HPDE6-E6E7 (cell line): ENCODE measurements around the gene TXNDC2.
"Not testable (repeated sequence)": the region's sequence is repeated elsewhere in the genome, so short reads cannot be mapped to it uniquely, and the experiment has no call there.

Source experiments
- DNase-seq: peaks from one replicate; pipeline ENCODE4 v3.0.0; 2011; ENCODE audit warnings: missing footprints; ENCODE audit errors: extremely low spot score

TXNDC2 gene

DNA sequence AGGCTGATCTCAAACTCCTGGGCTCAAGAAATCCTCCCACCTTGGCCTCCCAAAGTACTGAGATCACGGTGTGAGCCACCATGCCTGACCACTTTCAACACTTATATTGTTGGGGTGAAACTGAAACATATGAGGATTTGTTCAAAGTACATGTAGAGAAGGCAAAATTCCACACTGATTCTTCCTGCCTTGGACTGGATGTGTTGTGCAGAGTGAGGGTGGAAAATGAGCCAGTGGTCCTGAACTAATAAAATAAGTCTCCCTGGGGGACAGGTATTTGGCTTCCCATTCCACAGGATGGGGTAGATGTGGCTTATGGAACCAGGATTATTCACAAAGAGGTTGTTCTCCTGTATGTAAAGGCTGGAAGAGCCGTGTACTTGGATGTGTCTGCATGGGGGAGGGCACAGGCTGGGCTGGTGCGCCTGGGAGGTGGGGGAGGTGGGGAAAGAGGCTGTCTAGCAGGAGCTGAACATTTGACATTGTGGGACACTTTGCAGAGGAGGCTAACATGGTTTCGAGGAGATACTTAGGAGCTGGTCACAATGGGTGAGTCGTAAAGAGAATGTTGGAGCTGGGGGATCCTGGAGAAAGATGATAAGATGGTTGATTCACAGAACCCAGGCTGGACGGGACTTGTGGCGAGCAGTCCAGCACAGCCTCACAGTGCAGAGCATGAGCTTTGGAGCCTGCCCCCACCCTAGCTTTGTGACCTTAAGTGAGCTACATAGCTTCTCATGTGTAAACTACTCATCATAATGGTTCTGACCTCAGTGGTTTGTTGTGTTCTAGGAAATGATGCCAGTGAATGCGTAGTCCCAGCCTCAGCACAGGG is at the start of gene TXNDC2:
TSS of gene TXNDC2 (plus strand) at position 804 of the 835 bp plus-strand sequence. CDS start 708 bp downstream, outside the sequence.
- DNase-seq: no peak

DNA sequence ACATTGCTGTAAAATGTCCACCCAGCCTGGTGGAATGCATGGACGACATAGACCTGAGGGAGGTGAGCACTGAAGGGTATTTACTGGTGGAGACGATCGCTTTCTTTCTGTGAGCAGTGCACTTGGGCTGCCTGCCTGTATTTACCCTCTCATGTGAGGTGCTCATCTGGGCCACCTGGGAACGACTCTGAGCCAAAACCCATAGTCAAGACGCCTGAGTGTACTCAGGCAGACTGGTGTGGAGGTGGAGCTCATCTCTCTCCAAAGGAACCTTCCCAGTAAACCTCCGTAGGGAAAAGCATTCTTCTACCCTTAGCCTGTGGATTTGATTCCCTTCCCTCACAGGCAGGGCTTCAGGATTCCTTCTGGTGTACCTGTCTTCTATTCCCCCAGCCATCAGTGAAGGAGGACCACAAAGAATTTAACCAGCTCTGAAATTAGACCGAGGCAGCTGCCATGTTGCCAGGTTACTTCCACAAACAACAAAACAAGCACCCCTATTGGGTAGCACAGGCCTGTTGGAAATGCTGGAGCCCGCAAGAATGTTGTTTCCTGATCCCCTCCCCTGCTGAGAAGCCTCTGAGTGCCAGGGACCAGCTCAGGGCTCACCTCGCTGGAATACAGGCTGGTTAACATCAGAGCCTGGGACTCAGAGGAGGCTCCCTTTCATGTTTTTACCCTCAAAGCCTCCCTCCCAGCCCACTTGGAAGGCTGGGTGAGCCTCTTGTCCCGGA is 47.5 kb upstream of the TXNDC2 start:
- no peak for DNase-seq

DNA sequence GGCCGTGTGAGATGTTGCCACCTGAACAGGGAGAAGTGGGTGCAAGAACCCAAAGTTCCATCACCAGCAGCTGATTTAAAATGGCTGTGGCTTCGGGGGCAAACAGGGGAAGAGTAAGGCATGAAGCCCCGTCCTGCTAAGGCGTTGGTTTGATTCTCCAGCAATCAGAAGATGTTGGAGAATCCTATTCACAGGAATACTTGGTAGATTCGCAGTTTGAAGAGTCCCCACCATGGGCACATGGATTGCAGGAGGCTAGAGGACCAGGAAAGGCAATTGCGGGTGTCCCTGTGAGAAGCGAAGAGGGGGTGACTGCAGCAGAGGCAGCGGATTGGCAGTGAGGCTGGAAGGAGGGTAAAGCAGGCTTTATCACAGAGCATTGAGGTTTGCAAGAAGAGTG is 46.6 kb upstream of the TXNDC2 start:
- no peak for DNase-seq

DNA sequence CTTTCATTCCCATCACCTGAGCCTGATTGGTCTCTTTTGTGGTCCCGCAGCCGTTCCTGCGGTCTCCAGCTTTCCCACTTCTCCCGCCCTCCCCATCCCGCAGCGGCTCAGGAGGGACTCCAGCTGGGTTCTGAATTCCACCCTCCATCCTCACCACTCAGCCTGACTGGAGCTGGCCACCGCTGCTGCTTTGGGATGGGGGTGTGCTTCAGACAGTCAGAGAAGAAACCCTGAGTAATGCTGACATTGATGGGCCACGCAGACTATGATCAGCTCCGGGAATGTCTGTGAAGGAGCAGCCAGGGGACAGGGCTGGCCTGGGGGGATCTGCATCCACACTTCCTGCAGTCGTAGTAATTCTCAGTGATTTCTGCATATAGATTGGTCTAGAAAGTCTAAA is 45.9 kb upstream of the TXNDC2 start:
- DNase-seq: no peak

GRCh38 chr18:9841752-9842151 is 44.0 kb upstream of the TXNDC2 start:
- no peak for DNase-seq

DNA sequence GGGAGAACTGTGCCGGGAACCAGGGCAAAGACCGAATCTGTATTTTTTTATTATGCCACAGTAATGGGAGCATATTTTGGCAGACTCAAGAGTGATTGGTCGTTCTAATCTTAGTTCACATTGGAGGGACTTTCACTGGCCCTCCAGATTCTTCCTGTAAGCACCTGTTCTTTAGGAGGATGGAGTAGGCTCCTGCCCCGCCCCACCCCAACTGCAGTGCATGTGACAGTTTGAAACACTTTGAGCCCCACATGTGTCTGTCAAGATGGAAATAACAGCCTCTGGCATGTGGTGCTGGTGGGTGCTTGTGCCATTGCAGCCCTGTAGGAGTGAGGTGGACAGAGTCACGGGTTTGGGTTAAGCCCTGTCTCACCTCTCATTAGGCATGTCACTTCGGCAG is 43.3 kb upstream of the TXNDC2 start:
- DNase-seq: no peak

DNA sequence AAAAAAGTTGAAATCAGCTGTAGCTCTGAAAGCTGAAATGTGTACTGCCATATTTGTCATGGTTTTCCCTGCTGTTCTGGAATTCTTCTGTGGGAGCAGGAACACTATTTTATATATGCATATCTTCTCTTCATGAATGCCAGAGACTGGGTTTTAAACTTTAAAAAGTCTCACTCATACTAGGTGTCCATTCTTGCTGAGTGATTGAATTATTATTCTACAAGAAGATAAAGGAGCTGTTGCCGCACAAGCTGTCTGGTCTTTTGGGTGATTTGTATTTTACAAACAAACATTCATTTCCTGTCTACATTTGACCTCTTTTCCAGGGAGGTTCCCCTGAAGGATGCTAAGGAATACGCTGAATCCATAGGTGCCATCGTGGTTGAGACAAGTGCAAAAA is 40.5 kb upstream of the TXNDC2 start:
- no peak for DNase-seq

GRCh38 chr18:9846162-9846925 is 39.4 kb upstream of the TXNDC2 start:
- DNase-seq: no peak

- DNase-seq: no peak
Measured at GRCh38 chr18:9848170-9848879, 37.4 kb upstream of the TXNDC2 start.

DNA sequence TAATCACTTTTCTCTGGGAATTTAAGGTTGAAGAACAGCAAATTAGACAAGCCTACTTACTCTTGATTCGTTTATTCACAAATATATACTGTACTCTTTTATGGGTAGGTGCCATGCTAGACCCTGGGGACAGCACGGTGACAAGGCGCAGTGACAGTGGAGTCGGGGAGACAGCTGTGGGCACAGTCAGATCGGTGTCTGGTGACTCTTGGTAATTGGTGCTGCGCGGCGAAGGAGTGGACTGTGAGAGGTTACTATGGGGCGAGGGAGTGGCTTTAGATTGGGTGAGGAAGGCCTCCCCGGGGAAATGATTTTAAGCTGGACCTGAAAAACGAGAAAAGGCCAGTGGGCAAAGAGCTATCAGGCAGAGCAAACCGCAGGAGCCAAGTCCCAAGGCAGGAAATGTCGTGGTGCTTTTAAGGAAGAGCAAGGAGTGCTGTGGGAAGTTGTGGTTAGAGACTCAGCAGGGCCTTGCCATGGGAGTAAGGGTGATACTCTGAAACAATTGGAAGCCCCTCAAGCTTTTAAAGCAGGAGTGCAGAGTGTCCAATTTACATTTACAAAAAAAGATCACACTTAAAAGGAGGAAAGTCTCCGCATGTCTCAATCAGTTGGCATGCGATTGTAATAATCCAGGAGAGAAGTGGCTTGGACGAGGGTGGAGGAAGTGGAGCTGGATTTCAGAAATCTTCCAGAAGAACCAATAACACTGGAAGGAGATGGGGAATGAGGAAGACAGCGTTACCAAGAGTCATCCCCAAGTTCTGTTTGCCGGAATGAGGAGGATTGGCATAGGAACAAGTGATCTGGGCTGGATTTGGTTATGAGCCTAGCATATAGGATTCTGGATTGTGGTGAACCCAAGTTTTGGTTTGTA is 36.1 kb upstream of the TXNDC2 start:
- no peak for DNase-seq

DNA sequence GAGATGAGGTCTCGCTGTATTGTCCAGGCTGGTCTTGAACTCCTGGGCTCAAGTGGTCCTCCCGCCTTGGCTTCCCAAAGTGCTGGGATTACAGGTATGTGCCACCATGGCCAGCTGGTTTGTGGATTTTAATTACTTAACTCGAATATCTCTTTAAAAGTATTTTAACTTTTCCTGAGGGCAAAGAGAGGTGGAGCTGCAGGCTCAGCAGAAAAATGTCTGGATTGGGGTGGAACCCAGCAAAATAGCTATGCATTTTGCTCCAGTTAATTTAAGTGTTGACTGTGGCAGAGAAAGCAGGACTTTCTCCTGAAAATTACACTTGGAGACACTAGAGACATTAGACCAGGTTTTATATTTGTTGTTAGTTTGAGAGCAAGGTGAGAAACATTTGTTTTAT is 35.5 kb upstream of the TXNDC2 start:
- no peak for DNase-seq

- no peak for DNase-seq
Measured at GRCh38 chr18:9851511-9851910, 34.3 kb upstream of the TXNDC2 start.

DNA sequence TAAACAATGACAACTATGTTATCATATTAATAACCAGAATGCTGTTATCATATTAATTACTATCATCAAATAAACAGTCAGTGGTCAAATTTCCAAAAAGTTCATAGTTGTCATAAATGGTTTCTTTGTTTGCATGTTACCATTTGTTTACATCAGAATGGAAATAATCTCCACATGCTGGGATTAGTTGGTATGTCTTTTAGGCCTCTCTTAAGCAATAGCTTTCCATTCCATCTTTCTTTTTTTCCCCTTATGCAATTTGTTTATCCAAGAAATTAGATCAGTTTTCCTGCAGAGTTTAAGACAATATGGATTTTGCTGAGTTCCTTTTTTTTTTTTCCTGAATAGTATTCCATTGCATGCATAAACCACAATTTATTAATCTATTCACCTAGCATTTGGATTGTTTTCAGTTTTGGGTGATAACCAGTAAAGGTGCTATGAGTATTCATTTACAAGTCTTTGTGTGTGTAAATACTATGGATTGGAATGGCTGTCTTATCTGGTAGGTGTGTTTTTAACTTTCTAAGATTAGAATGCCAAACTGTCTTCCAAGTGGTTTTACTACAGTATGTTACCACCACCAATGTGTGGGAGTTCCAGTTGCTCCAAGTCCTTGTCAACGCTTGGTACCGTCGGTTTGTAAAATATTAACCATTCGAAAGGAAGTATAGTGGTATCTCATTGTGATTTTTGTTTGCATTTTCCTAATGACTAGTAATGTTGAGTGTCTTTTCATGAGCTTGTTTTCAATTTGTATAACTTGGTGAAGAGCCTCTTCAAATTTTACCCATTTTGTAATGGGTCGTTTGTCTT is 33.3 kb upstream of the TXNDC2 start:
- no peak for DNase-seq

- DNase-seq: no peak
Measured at GRCh38 chr18:9854801-9855676, 30.7 kb upstream of the TXNDC2 start.

- no peak for DNase-seq
Measured at GRCh38 chr18:9855681-9856080, 30.1 kb upstream of the TXNDC2 start.

GRCh38 chr18:9856092-9856491 is 29.7 kb upstream of the TXNDC2 start:
- no peak for DNase-seq

GRCh38 chr18:9857479-9857998 is 28.2 kb upstream of the TXNDC2 start:
- not testable (repeated sequence) for DNase-seq

- DNase-seq: no peak
Measured at GRCh38 chr18:9858642-9859041, 27.1 kb upstream of the TXNDC2 start.

- DNase-seq: no peak
Measured at GRCh38 chr18:9859232-9859631, 26.5 kb upstream of the TXNDC2 start.
